Activated naive CD4-positive, alpha-beta T cell treated with anti-CD3 and anti-CD28 coated beads for 36 hours (primary cell): ENCODE data around the gene BMP2K. TPM values are rescaled to one million over a fixed set of nuclear protein-coding genes. Genes with fewer than 3 reads are reported as not detected.
"Not testable (repeated sequence)": the region's sequence is repeated elsewhere in the genome, so short reads cannot be mapped to it uniquely, and the experiment has no call there.

ENCODE experiments used
- CTCF ChIA-PET: fragments of 350-600 bp; sonication (Branson Sonifier 250); formaldehyde crosslinking; loops from one replicate; lab custom pipeline; 2021; ENCODE audit warnings: antibody characterized with exemption; lab: Charles Lee
- DNase-seq: peaks from one replicate; pipeline ENCODE4 v3.0.0-alpha.2; 2020
- H3K27ac Mint-ChIP-seq: one replicate; pipeline ENCODE4 v1.8.0; 2021; ENCODE audit warnings: mild to moderate bottlenecking, mixed read lengths
- H3K27me3 Mint-ChIP-seq: one replicate; pipeline ENCODE4 v1.8.0; 2021; ENCODE audit warnings: low read depth, mixed read lengths
- H3K36me3 Mint-ChIP-seq: one replicate; pipeline ENCODE4 v1.8.0; 2021; ENCODE audit warnings: low read depth, mixed read lengths
- H3K4me1 Mint-ChIP-seq: one replicate; pipeline ENCODE4 v1.8.0; 2021; ENCODE audit warnings: low read depth, mixed read lengths
- H3K4me3 Mint-ChIP-seq: one replicate; pipeline ENCODE4 v1.8.0; 2021; ENCODE audit warnings: mild to moderate bottlenecking, moderate library complexity, mixed read lengths
- H3K9me3 Mint-ChIP-seq: one replicate; pipeline ENCODE4 v1.8.0; 2021; ENCODE audit warnings: mixed read lengths
- intact Hi-C: fragments of 100-400 bp; cut with micrococcal nuclease; formaldehyde crosslinking; loops from one replicate; pipeline ENCODE4 v1.15.1; 2023
- total RNA-seq, 2 experiments: library from RNA; stranded (reverse); gene quantifications; one replicate each; pipeline ENCODE4 v1.2.3, GENCODE V29; 2021

The BMP2K gene
- total RNA-seq, 2 experiments from 2014 or later: 12.7 to 14.5 TPM

GRCh38 chr4:78800965-78801364 is 24.8 kb downstream of the BMP2K start:
- Mint-ChIP-seq H3K4me3 (no peak overlapping the region), H3K4me1 (peaks cover 16% of the 10 kb centered on the region), H3K27ac (no peak overlapping the region), H3K9me3 (peaks cover 7% of the 10 kb centered on the region), H3K36me3 (peaks cover 5% of the 10 kb centered on the region), H3K27me3 (no peaks in the 10 kb centered on the region)
- CTCF ChIA-PET: interaction anchor here (0.7 kb wide), 2 partner anchors 18 to 1362 kb away, joined by 3 read pairs; no protein-coding TSS in a partner anchor
- intact Hi-C loops: no loop called here
- no peak for DNase-seq

GRCh38 chr4:78803983-78804382 is 27.8 kb downstream of the BMP2K start:
- peaks cover 12% of the 10 kb centered on the region for H3K36me3 Mint-ChIP-seq
- intact Hi-C loops: no loop called here
- H3K4me3 Mint-ChIP-seq: no peak overlapping the region
- CTCF ChIA-PET: interaction anchor here (0.6 kb wide), 1 partner anchor 672 kb away, joined by 3 read pairs; no protein-coding TSS in a partner anchor
- H3K27ac Mint-ChIP-seq: no peak overlapping the region
- no peak for DNase-seq
- peaks cover 14% of the 10 kb centered on the region for H3K4me1 Mint-ChIP-seq
- no peaks in the 10 kb centered on the region for H3K27me3 Mint-ChIP-seq
- H3K9me3 Mint-ChIP-seq: peaks cover 16% of the 10 kb centered on the region

GRCh38 chr4:78806943-78807460 is 30.9 kb downstream of the BMP2K start:
- DNase-seq: no peak
- Mint-ChIP-seq H3K9me3 (peaks cover 16% of the 10 kb centered on the region), H3K27me3 (no peaks in the 10 kb centered on the region), H3K36me3 (peaks cover 14% of the 10 kb centered on the region), H3K4me3 (no peak overlapping the region), H3K27ac (no peak overlapping the region), H3K4me1 (peaks cover 4% of the 10 kb centered on the region)
- intact Hi-C loops: no loop called here
- CTCF ChIA-PET: no interaction called here

GRCh38 chr4:78809295-78809694 is 33.1 kb downstream of the BMP2K start:
- CTCF ChIA-PET: interaction anchor here (0.6 to 0.7 kb wide), 2 partner anchors 140 to 612 kb away, joined by 3 read pairs; no protein-coding TSS in a partner anchor
- peaks cover 8% of the 10 kb centered on the region for H3K4me1 Mint-ChIP-seq
- peaks cover 13% of the 10 kb centered on the region for H3K9me3 Mint-ChIP-seq
- peaks cover 13% of the 10 kb centered on the region for H3K36me3 Mint-ChIP-seq
- no peaks in the 10 kb centered on the region for H3K27me3 Mint-ChIP-seq
- no peak overlapping the region for H3K4me3 Mint-ChIP-seq
- intact Hi-C loops: no loop called here
- DNase-seq: no peak
- H3K27ac Mint-ChIP-seq: no peak overlapping the region

GRCh38 chr4:78809928-78810835 is 34.0 kb downstream of the BMP2K start:
- Mint-ChIP-seq H3K27me3 (no peaks in the 10 kb centered on the region), H3K27ac (no peak overlapping the region), H3K4me3 (no peak overlapping the region), H3K36me3 (peaks cover 13% of the 10 kb centered on the region), H3K4me1 (peaks cover 8% of the 10 kb centered on the region), H3K9me3 (peaks cover 9% of the 10 kb centered on the region)
- CTCF ChIA-PET: interaction anchor here (1.0 to 1.3 kb wide), 3 partner anchors 54 to 244 kb away, joined by 3 read pairs; no protein-coding TSS in a partner anchor
- intact Hi-C loops: no loop called here
- DNase-seq: no peak

- H3K36me3 Mint-ChIP-seq: peaks cover 12% of the 10 kb centered on the region
- intact Hi-C loops: no loop called here
- no peak for DNase-seq
- peaks cover 9% of the 10 kb centered on the region for H3K9me3 Mint-ChIP-seq
- peaks cover 8% of the 10 kb centered on the region for H3K4me1 Mint-ChIP-seq
- no peak overlapping the region for H3K27ac Mint-ChIP-seq
- no peaks in the 10 kb centered on the region for H3K27me3 Mint-ChIP-seq
- no peak overlapping the region for H3K4me3 Mint-ChIP-seq
- CTCF ChIA-PET: interaction anchor here (0.7 to 1.3 kb wide), 3 partner anchors 39 to 245 kb away, joined by 3 to 4 read pairs (median 3); no protein-coding TSS in a partner anchor
These were observed 34.9 kb downstream of the BMP2K start for GRCh38 chr4:78811034-78811433.

- Mint-ChIP-seq H3K4me3 (no peak overlapping the region), H3K36me3 (peaks cover 3% of the 10 kb centered on the region), H3K9me3 (no peaks in the 10 kb centered on the region), H3K27me3 (no peaks in the 10 kb centered on the region), H3K27ac (no peak overlapping the region), H3K4me1 (peaks cover 8% of the 10 kb centered on the region)
- intact Hi-C loops: no loop called here
- CTCF ChIA-PET: no interaction called here
- no peak for DNase-seq
These were observed 42.5 kb downstream of the BMP2K start for GRCh38 chr4:78818530-78819079.

- H3K4me1 Mint-ChIP-seq: peaks cover 17% of the 10 kb centered on the region
- intact Hi-C loops: no loop called here
- CTCF ChIA-PET: no interaction called here
These were observed 47.9 kb downstream of the BMP2K start for GRCh38 chr4:78824001-78824400.

GRCh38 chr4:78827191-78827590 is 51.0 kb downstream of the BMP2K start:
- no peaks in the 10 kb centered on the region for H3K9me3 Mint-ChIP-seq
- no peak for DNase-seq
- H3K4me3 Mint-ChIP-seq: no peak overlapping the region
- H3K36me3 Mint-ChIP-seq: peaks cover 21% of the 10 kb centered on the region
- no peaks in the 10 kb centered on the region for H3K27me3 Mint-ChIP-seq
- intact Hi-C loops: no loop called here
- no peak overlapping the region for H3K27ac Mint-ChIP-seq
- H3K4me1 Mint-ChIP-seq: peaks cover 9% of the 10 kb centered on the region
- CTCF ChIA-PET: no interaction called here

More at GRCh38 chr4:78824001-78824400, 47.9 kb downstream of the BMP2K start:
- Mint-ChIP-seq H3K9me3 (no peaks in the 10 kb centered on the region), H3K36me3 (peaks cover 15% of the 10 kb centered on the region), H3K27me3 (no peaks in the 10 kb centered on the region), H3K27ac (no peak overlapping the region), H3K4me3 (no peak overlapping the region)
- no peak for DNase-seq

GRCh38 chr4:78829296-78829695 is 53.1 kb downstream of the BMP2K start:
- Mint-ChIP-seq H3K9me3 (no peaks in the 10 kb centered on the region), H3K36me3 (peaks cover 21% of the 10 kb centered on the region), H3K4me3 (no peak overlapping the region), H3K4me1 (peaks cover 5% of the 10 kb centered on the region), H3K27me3 (no peaks in the 10 kb centered on the region), H3K27ac (no peak overlapping the region)
- no peak for DNase-seq
- intact Hi-C loops: no loop called here
- CTCF ChIA-PET: interaction anchor here (0.6 to 1.0 kb wide), 2 partner anchors 8 to 45 kb away, joined by 3 read pairs; no protein-coding TSS in a partner anchor

GRCh38 chr4:78839676-78840075 is 63.5 kb downstream of the BMP2K start:
- H3K9me3 Mint-ChIP-seq, H3K4me3 Mint-ChIP-seq, H3K4me1 Mint-ChIP-seq, CTCF ChIA-PET, intact Hi-C loops, DNase-seq, H3K27me3 Mint-ChIP-seq, H3K27ac Mint-ChIP-seq: not testable (repeated sequence)
- peaks cover 17% of the 10 kb centered on the region for H3K36me3 Mint-ChIP-seq

- H3K4me3 Mint-ChIP-seq, intact Hi-C loops, H3K27me3 Mint-ChIP-seq, H3K27ac Mint-ChIP-seq, H3K4me1 Mint-ChIP-seq, H3K9me3 Mint-ChIP-seq, DNase-seq, CTCF ChIA-PET: not testable (repeated sequence)
- peaks cover 17% of the 10 kb centered on the region for H3K36me3 Mint-ChIP-seq
These were observed 64.1 kb downstream of the BMP2K start for GRCh38 chr4:78840286-78840685.
